Glomerular visceral epithelial cell (primary cell): ENCODE measurements around the gene SLC2A11.
"Not testable (repeated sequence)": the region's sequence is repeated elsewhere in the genome, so short reads cannot be mapped to it uniquely, and the experiment has no call there.

Experiments
- DNase-seq: peaks from one replicate; pipeline ENCODE4 v3.0.0-alpha.2; 2016; ENCODE audit errors: extremely low spot score

SLC2A11 gene

GRCh38 chr22:23908587-23909205 is 51.0 kb downstream of the SLC2A11 start:
- no peak for DNase-seq

GRCh38 chr22:23909296-23909898 is 51.7 kb downstream of the SLC2A11 start:
- no peak for DNase-seq

- no peak for DNase-seq
These were observed 53.0 kb downstream of the SLC2A11 start for GRCh38 chr22:23910496-23911190.

DNA sequence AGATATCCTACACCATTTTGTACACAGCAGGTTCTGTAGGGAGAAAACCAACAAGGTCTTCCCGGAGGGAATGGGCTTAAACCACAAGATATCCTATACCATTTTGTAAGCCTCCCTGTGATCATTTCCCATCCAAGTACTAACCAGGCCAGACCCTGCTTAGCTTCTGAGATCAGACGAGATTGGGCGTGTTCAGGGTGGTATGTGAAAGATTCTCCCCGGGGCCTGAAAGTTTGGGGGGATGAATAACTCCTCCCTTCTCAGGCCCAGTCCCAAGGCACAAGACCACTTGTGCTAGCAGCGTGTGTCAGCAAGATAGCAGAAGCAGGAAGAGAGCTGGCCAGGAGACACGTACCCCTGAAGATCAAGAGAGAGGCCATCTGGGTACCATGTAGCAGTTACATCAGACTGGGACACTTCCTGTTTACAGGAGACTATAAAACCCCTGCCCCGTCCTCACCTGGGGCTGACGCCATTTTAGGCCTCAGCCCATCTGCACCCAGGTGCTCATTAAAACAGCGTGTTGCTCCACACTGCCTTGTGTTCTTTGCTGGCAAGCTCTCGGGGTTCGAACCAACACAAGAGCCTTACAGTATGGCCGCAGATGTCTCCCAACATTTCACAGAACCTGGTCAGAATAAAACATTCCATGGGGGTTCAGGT is 53.8 kb downstream of the SLC2A11 start:
- DNase-seq: no peak

DNA sequence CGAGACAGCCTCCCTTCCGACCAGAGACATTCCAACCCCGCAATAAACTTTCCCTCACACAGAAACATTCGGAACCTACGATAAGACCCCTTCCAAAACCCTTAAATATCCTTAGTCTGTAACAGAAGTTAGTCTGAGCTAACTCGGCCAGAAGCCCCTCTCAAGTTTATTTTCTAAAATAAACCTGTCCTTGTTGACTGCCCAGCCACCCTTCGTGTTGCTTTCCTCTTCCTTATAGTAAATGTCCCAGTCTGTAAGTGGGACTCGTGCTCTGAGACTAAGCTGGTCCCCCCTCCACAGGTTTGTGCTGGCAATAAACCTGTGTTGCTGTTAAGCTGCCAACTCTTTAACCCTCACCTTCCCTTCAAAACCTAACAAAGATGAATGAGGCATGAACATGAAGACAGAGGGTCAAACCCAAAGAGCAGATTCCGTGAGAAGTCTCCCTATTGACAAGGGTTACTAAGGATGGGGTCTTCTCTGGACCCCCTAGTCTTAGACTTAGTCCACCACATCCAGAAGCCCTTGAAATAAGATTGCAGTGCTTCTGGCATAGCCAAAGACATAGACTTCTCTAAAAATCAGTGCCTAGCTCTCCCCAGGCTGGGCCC is 54.7 kb downstream of the SLC2A11 start:
- DNase-seq: no peak

DNA sequence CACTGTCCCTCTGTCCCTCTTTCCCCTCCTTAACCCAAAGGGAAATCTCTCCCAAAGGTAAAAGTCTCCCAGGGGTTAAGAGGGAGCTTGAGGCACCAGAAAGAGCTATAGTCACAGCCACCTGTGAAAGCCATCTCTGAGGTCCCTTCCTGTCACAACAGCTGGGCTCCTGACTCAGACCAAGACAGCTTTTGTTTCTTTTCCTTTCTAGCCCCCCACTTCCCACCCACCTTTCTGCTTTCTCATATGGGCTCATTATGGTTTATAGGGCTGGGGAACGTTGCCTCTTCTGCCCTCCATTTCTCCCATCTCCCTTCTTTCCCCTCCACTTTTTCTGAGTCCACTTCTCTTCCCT is 55.6 kb downstream of the SLC2A11 start:
- DNase-seq: no peak

- peak; percentile 99 for DNase-seq
These were observed 56.1 kb downstream of the SLC2A11 start for GRCh38 chr22:23913661-23914353.

DNA sequence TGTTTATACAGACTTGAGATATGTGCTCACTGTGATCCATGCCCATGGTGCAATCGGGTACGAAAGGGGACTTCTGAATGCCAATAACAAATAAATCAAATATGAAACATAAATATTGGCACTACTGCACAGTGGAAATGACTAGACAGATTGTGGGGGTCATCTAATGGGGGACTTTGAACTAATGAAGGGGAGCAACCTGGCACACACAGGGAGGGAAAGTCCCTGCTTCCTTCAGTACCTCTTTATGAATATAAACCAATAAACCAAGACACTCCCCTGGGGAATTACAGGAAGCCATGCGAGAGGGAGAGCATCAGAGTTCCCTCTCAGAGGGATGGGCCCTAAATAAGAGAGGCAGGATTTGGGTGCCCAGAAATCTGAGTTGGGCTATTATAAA is 57.6 kb downstream of the SLC2A11 start:
- no peak for DNase-seq

GRCh38 chr22:23920267-23920611 is 62.6 kb downstream of the SLC2A11 start:
- not testable (repeated sequence) for DNase-seq

DNA sequence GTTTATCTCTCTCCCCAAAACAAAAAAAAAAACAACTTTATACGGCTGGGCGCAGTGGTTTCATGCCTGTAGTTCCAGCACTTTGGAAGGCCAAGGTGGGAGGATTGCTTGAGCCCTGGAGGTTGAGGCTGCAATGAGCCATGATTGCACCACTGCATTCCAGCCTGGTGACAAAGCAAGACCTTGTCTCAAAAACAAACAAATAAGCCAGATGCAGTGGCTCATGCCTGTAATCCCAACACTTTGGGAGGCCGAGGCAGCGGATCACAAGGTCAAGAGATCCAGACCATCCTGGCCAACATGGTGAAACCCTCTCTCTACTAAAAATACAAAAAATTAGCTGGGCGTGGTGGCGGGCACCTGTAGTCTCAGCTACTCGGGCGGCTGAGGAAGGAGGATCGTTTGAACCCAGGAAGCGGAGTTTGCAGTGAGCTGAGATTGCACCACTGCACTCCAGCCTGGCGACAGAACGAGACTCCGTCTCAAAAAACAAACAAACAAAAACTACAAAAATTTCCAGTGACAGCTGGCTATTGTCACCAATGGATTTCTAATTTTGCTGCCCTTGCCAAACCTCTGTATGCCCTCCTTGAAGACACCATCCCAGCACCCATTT is 64.0 kb downstream of the SLC2A11 start:
- not testable (repeated sequence) for DNase-seq

GRCh38 chr22:23922921-23923320 is 65.2 kb downstream of the SLC2A11 start:
- DNase-seq: no peak

DNA sequence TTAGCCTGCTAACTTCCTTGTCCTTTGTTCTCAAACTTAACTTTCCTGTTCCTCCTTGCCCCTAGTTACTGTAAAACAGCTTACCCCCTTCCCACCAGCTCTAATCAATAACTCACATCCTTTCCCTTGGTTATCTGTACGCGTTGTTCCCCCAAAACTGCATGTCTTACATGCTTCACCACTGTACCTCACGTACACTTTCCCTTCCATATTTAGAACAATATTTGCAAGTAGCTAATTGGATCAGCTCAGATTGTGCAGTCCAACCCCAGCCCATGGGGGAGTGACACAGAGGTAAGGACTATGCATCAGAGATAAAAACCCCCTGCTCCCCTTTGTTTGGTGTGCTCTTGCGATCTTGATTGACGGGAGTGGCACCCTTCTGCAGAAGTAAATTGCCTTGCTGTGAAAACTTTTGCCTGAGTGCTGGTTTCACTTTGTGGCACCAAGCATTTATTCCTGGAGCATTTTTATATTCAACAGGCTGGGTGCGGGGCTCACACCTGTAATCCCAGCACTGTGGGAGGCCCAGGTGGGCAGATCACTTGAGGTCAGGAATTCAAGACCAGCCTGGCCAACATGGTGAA is 67.4 kb downstream of the SLC2A11 start:
- DNase-seq: no peak

GRCh38 chr22:23926561-23926960 is 68.9 kb downstream of the SLC2A11 start:
- no peak for DNase-seq
